SJSA1 (cell line): ENCODE data around the gene FSCN2. TPM values are rescaled to one million over a fixed set of nuclear protein-coding genes. Genes with fewer than 3 reads are reported as not detected.
A peak's percentile ranks its signal among the peaks of the same experiment; 100 is the strongest.

Experiments used
- DNase-seq, 2 experiments: peaks; one replicate each; pipeline ENCODE4 v3.0.0-alpha.2; 2015 to 2020; ENCODE audit warnings: low spot score in 2 of 2, low read depth in 1 of 2
- H3K27ac ChIP-seq: fragments of 250-450 bp; sonication (Bioruptor Pico); 2 replicates; pipeline ENCODE4 v1.5.1; 2020; ENCODE audit warnings: mild to moderate bottlenecking, moderate library complexity
- H3K27me3 ChIP-seq: fragments of 250-450 bp; sonication (Bioruptor Pico); replicated peaks from 2 replicates; pipeline ENCODE4 v1.5.1; 2020; ENCODE audit warnings: mild to moderate bottlenecking, moderate library complexity
- H3K36me3 ChIP-seq: fragments of 250-450 bp; sonication (Bioruptor Pico); 2 replicates; pipeline ENCODE4 v1.5.1; 2020; ENCODE audit warnings: mild to moderate bottlenecking
- H3K4me1 ChIP-seq: fragments of 250-450 bp; sonication (Bioruptor Pico); replicated peaks from 2 replicates; pipeline ENCODE4 v1.6.1; 2021; ENCODE audit warnings: mild to moderate bottlenecking
- H3K4me3 ChIP-seq: fragments of 250-450 bp; sonication (Bioruptor Pico); 2 replicates; pipeline ENCODE4 v1.5.1; 2020; ENCODE audit warnings: mild to moderate bottlenecking
- H3K9me3 ChIP-seq: fragments of 250-450 bp; sonication (Bioruptor Pico); replicated peaks from 2 replicates; pipeline ENCODE4 v1.5.1; 2020; ENCODE audit warnings: mild to moderate bottlenecking
- total RNA-seq: library from RNA; depleted of rRNA; stranded (reverse); fragments of >200 nt; shearing (Covaris generic); gene quantifications from 2 replicates; pipeline ENCODE4 v1.2.3, GENCODE V29; 2014

Gene FSCN2
- total RNA-seq, 1 experiment from 2014 or later: 0.61 TPM

- DNase-seq: peak; percentile 96 to 98
- Histone ChIP-seq H3K36me3 (peaks cover 74% of the 10 kb centered on the region), H3K4me3 (peak within 1 kb of the TSS; percentile 80)
Measured at GRCh38 chr17:81512562-81513371, 15.4 kb upstream of the FSCN2 start, which contains the start of gene ACTG1. ACTG1 (minus strand) TSS chr17:81512799; CDS start chr17:81512354, 445 bp downstream.

GRCh38 chr17:81513372-81513752 is 14.8 kb upstream of the FSCN2 start:
- Histone ChIP-seq H3K27ac (peak overlapping the region; percentile 87), H3K36me3 (peaks cover 72% of the 10 kb centered on the region), H3K9me3 (0 out of 2 replicates have a peak, but pooled peaks cover 2% of the 10 kb centered on the region), H3K4me3 (peak overlapping the region; percentile 80), H3K27me3 (no peaks in the 10 kb centered on the region), H3K4me1 (peaks cover 60% of the 10 kb centered on the region)
- peak in 1 of 2 experiments; percentile 82 for DNase-seq

More at GRCh38 chr17:81512562-81513371, 15.4 kb upstream of the FSCN2 start, which contains the start of gene ACTG1:
- peaks cover 56% of the 10 kb centered on the region for H3K4me1 ChIP-seq
- no peaks in the 10 kb centered on the region for H3K27me3 ChIP-seq
- 0 out of 2 replicates have a peak, but pooled peaks cover 2% of the 10 kb centered on the region for H3K9me3 ChIP-seq
- peak within 1 kb of the TSS; percentile 87 for H3K27ac ChIP-seq

GRCh38 chr17:81513753-81514488 is 14.3 kb upstream of the FSCN2 start:
- DNase-seq: peak; percentile 86 to 92
- Histone ChIP-seq H3K27ac (peak overlapping the region; percentile 87), H3K9me3 (0 out of 2 replicates have a peak, but pooled peaks cover 2% of the 10 kb centered on the region), H3K36me3 (peaks cover 71% of the 10 kb centered on the region), H3K27me3 (no peaks in the 10 kb centered on the region), H3K4me1 (peaks cover 60% of the 10 kb centered on the region), H3K4me3 (peak overlapping the region; percentile 80)

GRCh38 chr17:81514489-81514738 is 13.8 kb upstream of the FSCN2 start:
- Histone ChIP-seq H3K36me3 (peaks cover 71% of the 10 kb centered on the region), H3K27ac (peak overlapping the region; percentile 87), H3K27me3 (no peaks in the 10 kb centered on the region), H3K9me3 (0 out of 2 replicates have a peak, but pooled peaks cover 2% of the 10 kb centered on the region), H3K4me3 (peak overlapping the region; percentile 80), H3K4me1 (peaks cover 60% of the 10 kb centered on the region)
- no peak for DNase-seq

- peaks cover 70% of the 10 kb centered on the region for H3K36me3 ChIP-seq
- no peaks in the 10 kb centered on the region for H3K27me3 ChIP-seq
- DNase-seq: peak; percentile 87 to 91
- peak overlapping the region; percentile 87 for H3K27ac ChIP-seq
- H3K9me3 ChIP-seq: no peaks in the 10 kb centered on the region
- H3K4me3 ChIP-seq: peak overlapping the region; percentile 80
- peaks cover 61% of the 10 kb centered on the region for H3K4me1 ChIP-seq
Measured at GRCh38 chr17:81514739-81515529, 13.2 kb upstream of the FSCN2 start.

- Histone ChIP-seq H3K4me1 (peaks cover 61% of the 10 kb centered on the region), H3K9me3 (no peaks in the 10 kb centered on the region), H3K36me3 (peaks cover 63% of the 10 kb centered on the region), H3K27me3 (no peaks in the 10 kb centered on the region), H3K27ac (peak overlapping the region; percentile 87), H3K4me3 (peak overlapping the region; percentile 80)
- DNase-seq: no peak
Measured at GRCh38 chr17:81515530-81516041, 12.6 kb upstream of the FSCN2 start.

GRCh38 chr17:81516439-81516838 is 11.7 kb upstream of the FSCN2 start:
- Histone ChIP-seq H3K27ac (no peak overlapping the region), H3K9me3 (no peaks in the 10 kb centered on the region), H3K27me3 (no peaks in the 10 kb centered on the region), H3K4me3 (peak overlapping the region; percentile 80), H3K36me3 (peaks cover 56% of the 10 kb centered on the region), H3K4me1 (peaks cover 61% of the 10 kb centered on the region)
- DNase-seq: no peak

- no peaks in the 10 kb centered on the region for H3K27me3 ChIP-seq
- H3K27ac ChIP-seq: no peak overlapping the region
- H3K36me3 ChIP-seq: peaks cover 54% of the 10 kb centered on the region
- H3K4me1 ChIP-seq: peaks cover 61% of the 10 kb centered on the region
- no peaks in the 10 kb centered on the region for H3K9me3 ChIP-seq
- DNase-seq: no peak
- no peak overlapping the region for H3K4me3 ChIP-seq
Measured at GRCh38 chr17:81517009-81517338, 11.2 kb upstream of the FSCN2 start.

- H3K36me3 ChIP-seq: peaks cover 49% of the 10 kb centered on the region
- no peak overlapping the region for H3K4me3 ChIP-seq
- no peaks in the 10 kb centered on the region for H3K9me3 ChIP-seq
- peaks cover 61% of the 10 kb centered on the region for H3K4me1 ChIP-seq
- DNase-seq: no peak
- no peak overlapping the region for H3K27ac ChIP-seq
- no peaks in the 10 kb centered on the region for H3K27me3 ChIP-seq
Measured at GRCh38 chr17:81517339-81518112, 10.7 kb upstream of the FSCN2 start.

GRCh38 chr17:81518113-81518784 is 9.9 kb upstream of the FSCN2 start:
- H3K4me1 ChIP-seq: peaks cover 57% of the 10 kb centered on the region
- H3K9me3 ChIP-seq: no peaks in the 10 kb centered on the region
- DNase-seq: no peak
- no peak overlapping the region for H3K4me3 ChIP-seq
- H3K27me3 ChIP-seq: no peaks in the 10 kb centered on the region; the same call in 1 of the 2 replicates
- H3K27ac ChIP-seq: no peak overlapping the region
- peaks cover 48% of the 10 kb centered on the region for H3K36me3 ChIP-seq

GRCh38 chr17:81518785-81519283 is 9.3 kb upstream of the FSCN2 start:
- Histone ChIP-seq H3K27me3 (no peaks in the 10 kb centered on the region; the same call in 1 of the 2 replicates), H3K27ac (no peak overlapping the region), H3K9me3 (no peaks in the 10 kb centered on the region), H3K4me1 (peaks cover 51% of the 10 kb centered on the region), H3K4me3 (peak overlapping the region; percentile 5; the same call in 1 of the 2 replicates), H3K36me3 (peaks cover 48% of the 10 kb centered on the region)
- DNase-seq: no peak

GRCh38 chr17:81519284-81520020 is 8.7 kb upstream of the FSCN2 start:
- Histone ChIP-seq H3K9me3 (no peaks in the 10 kb centered on the region), H3K36me3 (peaks cover 48% of the 10 kb centered on the region), H3K27me3 (no peaks in the 10 kb centered on the region; the same call in 1 of the 2 replicates), H3K4me3 (peak overlapping the region; percentile 5; the same call in 1 of the 2 replicates), H3K4me1 (peaks cover 45% of the 10 kb centered on the region), H3K27ac (no peak overlapping the region)
- peak in 1 of 2 experiments; percentile 10 for DNase-seq
